HepG2 (cell line): Measurements from ENCODE around the gene IAH1. TPM values are rescaled to one million over a fixed set of nuclear protein-coding genes. Genes with fewer than 3 reads are reported as not detected.

Source experiments
- ARID2 ChIP-seq: sonication (generic); formaldehyde crosslinking; IDR thresholded peaks from 2 replicates; pipeline ENCODE4 v1.8.1; 2022; ENCODE audit warnings: mild to moderate bottlenecking, missing genetic modification reagents, borderline replicate concordance
- DDIT3 ChIP-seq: sonication (generic); formaldehyde crosslinking; IDR thresholded peaks from 2 replicates; pipeline ENCODE4 v1.4.0; 2020; ENCODE audit warnings: mild to moderate bottlenecking, missing genetic modification reagents
- HES4 ChIP-seq: sonication (generic); formaldehyde crosslinking; IDR thresholded peaks from 2 replicates; pipeline ENCODE4 v1.9.0; 2021; ENCODE audit warnings: mild to moderate bottlenecking, missing genetic modification reagents, borderline replicate concordance
- HHEX ChIP-seq: IDR thresholded peaks from 2 replicates; pipeline ENCODE4 v1.6.1; 2016; ENCODE audit warnings: control low read depth
- HOMEZ ChIP-seq: IDR thresholded peaks from 2 replicates; pipeline ENCODE4 v1.6.1; 2016; ENCODE audit warnings: low read depth
- IRF2 ChIP-seq: IDR thresholded peaks from 2 replicates; pipeline ENCODE4 v1.6.1; 2018; ENCODE audit warnings: missing genetic modification reagents, missing compliant biosample characterization
- KDM6A ChIP-seq: IDR thresholded peaks from 2 replicates; pipeline ENCODE4 v1.6.1; 2016; ENCODE audit warnings: low read depth
- MXD4 ChIP-seq: IDR thresholded peaks from 2 replicates; pipeline ENCODE4 v1.6.1; 2016; ENCODE audit warnings: mild to moderate bottlenecking, missing biosample characterization, missing genetic modification reagents
- RARA ChIP-seq: IDR thresholded peaks from 2 replicates; pipeline ENCODE4 v1.6.1; 2016; ENCODE audit warnings: missing genetic modification reagents, missing compliant biosample characterization
- SALL1 ChIP-seq: sonication (generic); formaldehyde crosslinking; IDR thresholded peaks from 2 replicates; pipeline ENCODE4 v1.8.0; 2022; ENCODE audit warnings: mild to moderate bottlenecking, missing genetic modification reagents
- THRA ChIP-seq: sonication (generic); formaldehyde crosslinking; IDR thresholded peaks from 2 replicates; pipeline ENCODE4 v1.4.0; 2020; ENCODE audit warnings: missing genetic modification reagents, borderline replicate concordance
- ZFP41 ChIP-seq: sonication (generic); formaldehyde crosslinking; IDR thresholded peaks from 2 replicates; pipeline ENCODE4 v1.4.0; 2020; ENCODE audit warnings: mild to moderate bottlenecking, missing genetic modification reagents, borderline replicate concordance
- ZFX ChIP-seq: sonication (generic); formaldehyde crosslinking; IDR thresholded peaks from 2 replicates; pipeline ENCODE4 v1.4.0; 2020; ENCODE audit warnings: mild to moderate bottlenecking, low read depth, missing genetic modification reagents, moderate library complexity
- ZNF263 ChIP-seq: sonication (generic); formaldehyde crosslinking; IDR thresholded peaks from 2 replicates; pipeline ENCODE4 v1.4.0; 2020; ENCODE audit warnings: missing genetic modification reagents
- ZNF317 ChIP-seq: sonication (generic); formaldehyde crosslinking; IDR thresholded peaks from 2 replicates; pipeline ENCODE4 v1.5.0; 2020; ENCODE audit warnings: mild to moderate bottlenecking, missing genetic modification reagents
- ZNF331 ChIP-seq: sonication (generic); formaldehyde crosslinking; IDR thresholded peaks from 2 replicates; pipeline ENCODE4 v1.4.0; 2020; ENCODE audit warnings: missing genetic modification reagents
- polyA plus RNA-seq, 8 experiments: library from polyadenylated mRNA; depleted of rRNA in 3 of 8; stranded (reverse) in 7 of 8; unstranded in 1 of 8; fragments of >200 nt; fragmentation: Illumina TruSeq in 4 of 8; extraction: Trizol in 4 of 8; gene quantifications; 2 replicates each; pipeline versions ENCODE4 v1.2.1 to v1.2.3, GENCODE V29; 2011 to 2016; ENCODE audit warnings: low read depth in 4 of 8, missing spikeins in 1 of 8, mixed read lengths in 1 of 8; ENCODE audit not compliant: insufficient read depth in 1 of 8
- total RNA-seq, 5 experiments: library from RNA; depleted of rRNA; stranded (reverse); fragments of >200 nt; fragmentation: Illumina TruSeq; extraction: Trizol; gene quantifications; 2 replicates each; pipeline ENCODE4 v1.2.3, GENCODE V29; 2016; ENCODE audit warnings: low read depth in 1 of 5
- TF ChIP-seq, protein P1 (sequence below): sonication (generic); formaldehyde crosslinking; IDR thresholded peaks from 2 replicates; pipeline ENCODE4 v1.5.0; 2020; ENCODE audit warnings: missing genetic modification reagents
- TF ChIP-seq, protein P2 (sequence below): sonication (generic); formaldehyde crosslinking; IDR thresholded peaks from 2 replicates; pipeline ENCODE4 v1.5.0; 2020; ENCODE audit warnings: missing genetic modification reagents, mild to moderate bottlenecking, borderline replicate concordance
- TF ChIP-seq, protein P3 (sequence below): sonication (generic); formaldehyde crosslinking; IDR thresholded peaks from 2 replicates; pipeline ENCODE4 v1.5.1; 2020; ENCODE audit warnings: missing genetic modification reagents, mild to moderate bottlenecking, borderline replicate concordance

IAH1 gene
- total and polyA plus RNA-seq, 2 of the 13 experiments (the other 11 are each of a cell fraction or from before 2014, with no cell fraction given) = 43.6 to 44.4 TPM

- peak; percentile 69 for TF ChIP-seq SALL1 (CRISPR knock-in tag)
- TF ChIP-seq ZFP41 = no peak
- TF ChIP-seq DDIT3 (CRISPR knock-in tag) = no peak
- no peak for TF ChIP-seq HHEX
- TF ChIP-seq, protein P1, sequence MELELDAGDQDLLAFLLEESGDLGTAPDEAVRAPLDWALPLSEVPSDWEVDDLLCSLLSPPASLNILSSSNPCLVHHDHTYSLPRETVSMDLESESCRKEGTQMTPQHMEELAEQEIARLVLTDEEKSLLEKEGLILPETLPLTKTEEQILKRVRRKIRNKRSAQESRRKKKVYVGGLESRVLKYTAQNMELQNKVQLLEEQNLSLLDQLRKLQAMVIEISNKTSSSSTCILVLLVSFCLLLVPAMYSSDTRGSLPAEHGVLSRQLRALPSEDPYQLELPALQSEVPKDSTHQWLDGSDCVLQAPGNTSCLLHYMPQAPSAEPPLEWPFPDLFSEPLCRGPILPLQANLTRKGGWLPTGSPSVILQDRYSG (CRISPR knock-in tag) = no peak
- TF ChIP-seq KDM6A = 0 out of 2 replicates have a peak, but pooled peaks have one; percentile 11
- TF ChIP-seq ZNF317 (CRISPR knock-in tag) = peak; percentile 89
- no peak for TF ChIP-seq ARID2 (CRISPR knock-in tag)
- TF ChIP-seq HOMEZ (CRISPR knock-in tag) = peak; percentile 50; the same call in 1 of the 2 replicates
- TF ChIP-seq ZNF263 (CRISPR knock-in tag) = no peak
- no peak for TF ChIP-seq MXD4
- peak; percentile 50; the same call in 1 of the 2 replicates for TF ChIP-seq ZNF331
- TF ChIP-seq IRF2 = peak; percentile 31; the same call in 1 of the 2 replicates
- no peak for TF ChIP-seq HES4 (CRISPR knock-in tag)
- TF ChIP-seq, protein P2, sequence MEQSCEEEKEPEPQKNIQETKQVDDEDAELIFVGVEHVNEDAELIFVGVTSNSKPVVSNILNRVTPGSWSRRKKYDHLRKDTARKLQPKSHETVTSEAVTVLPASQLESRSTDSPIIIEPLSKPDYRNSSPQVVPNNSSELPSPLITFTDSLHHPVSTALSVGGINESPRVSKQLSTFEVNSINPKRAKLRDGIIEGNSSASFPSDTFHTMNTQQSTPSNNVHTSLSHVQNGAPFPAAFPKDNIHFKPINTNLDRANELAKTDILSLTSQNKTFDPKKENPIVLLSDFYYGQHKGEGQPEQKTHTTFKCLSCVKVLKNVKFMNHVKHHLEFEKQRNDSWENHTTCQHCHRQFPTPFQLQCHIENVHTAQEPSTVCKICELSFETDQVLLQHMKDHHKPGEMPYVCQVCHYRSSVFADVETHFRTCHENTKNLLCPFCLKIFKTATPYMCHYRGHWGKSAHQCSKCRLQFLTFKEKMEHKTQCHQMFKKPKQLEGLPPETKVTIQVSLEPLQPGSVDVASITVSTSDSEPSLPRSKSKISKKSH = no peak
- peak; percentile 53; the same call in 1 of the 2 replicates for TF ChIP-seq THRA
- peak; percentile 53; the same call in 1 of the 2 replicates for TF ChIP-seq ZFX
- TF ChIP-seq, protein P3, sequence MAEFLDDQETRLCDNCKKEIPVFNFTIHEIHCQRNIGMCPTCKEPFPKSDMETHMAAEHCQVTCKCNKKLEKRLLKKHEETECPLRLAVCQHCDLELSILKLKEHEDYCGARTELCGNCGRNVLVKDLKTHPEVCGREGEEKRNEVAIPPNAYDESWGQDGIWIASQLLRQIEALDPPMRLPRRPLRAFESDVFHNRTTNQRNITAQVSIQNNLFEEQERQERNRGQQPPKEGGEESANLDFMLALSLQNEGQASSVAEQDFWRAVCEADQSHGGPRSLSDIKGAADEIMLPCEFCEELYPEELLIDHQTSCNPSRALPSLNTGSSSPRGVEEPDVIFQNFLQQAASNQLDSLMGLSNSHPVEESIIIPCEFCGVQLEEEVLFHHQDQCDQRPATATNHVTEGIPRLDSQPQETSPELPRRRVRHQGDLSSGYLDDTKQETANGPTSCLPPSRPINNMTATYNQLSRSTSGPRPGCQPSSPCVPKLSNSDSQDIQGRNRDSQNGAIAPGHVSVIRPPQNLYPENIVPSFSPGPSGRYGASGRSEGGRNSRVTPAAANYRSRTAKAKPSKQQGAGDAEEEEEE = no peak
- TF ChIP-seq RARA (CRISPR knock-in tag) = peak; percentile 88
- TF ChIP-seq, all 625 proteins: peak for 46
Measured at GRCh38 chr2:9490789-9491188, 16.4 kb downstream of the IAH1 start (continued).
